B cell (primary cell): ENCODE measurements around the gene C19orf73. TPM values are rescaled to one million over a fixed set of nuclear protein-coding genes. Genes with fewer than 3 reads are reported as not detected.

ENCODE experiments used
- ATAC-seq: fragments of 200-7000 bp; cut with Tn5 transposase; one replicate; pipeline ENCODE4 v1.10.0; 2021; ENCODE audit warnings: low read depth, mild to moderate bottlenecking, moderate number of reproducible peaks, moderate library complexity
- CTCF ChIA-PET: fragments of 350-600 bp; sonication (Branson Sonifier 250); formaldehyde crosslinking; loops from one replicate; lab custom pipeline; 2021; ENCODE audit warnings: antibody characterized with exemption, inconsistent platforms; lab: Charles Lee
- POLR2A ChIA-PET: fragments of 350-600 bp; sonication (Branson Sonifier 250); formaldehyde crosslinking; loops from one replicate; lab custom pipeline; 2021; ENCODE audit warnings: antibody characterized with exemption; lab: Charles Lee
- DNase-seq: peaks from one replicate; pipeline ENCODE4 v3.0.0; 2013
- H2AFZ ChIP-seq: 2 replicates; pipeline ENCODE4 v1.6.1; 2012; ENCODE audit warnings: mild to moderate bottlenecking, low read depth, low read length; ENCODE audit not compliant: insufficient read depth, poor library complexity, severe bottlenecking
- H3K27ac ChIP-seq, 2 donors: 1 replicate in 1 of 2; 2 replicates in 1 of 2; pipeline ENCODE4 v1.5.1; 2012 to 2013; ENCODE audit warnings: low read length in 2 of 2, mild to moderate bottlenecking in 2 of 2, moderate library complexity in 1 of 2
- H3K27me3 ChIP-seq, 4 experiments: fragments of 200-600 bp in 1 of 4; sonication (generic) in 1 of 4; replicated peaks in 1 of 4; 1 replicate in 2 of 4; 2 replicates in 2 of 4; pipeline versions ENCODE4 v1.6.1 to v1.7.0; 2013 to 2016; ENCODE audit warnings: low read length in 3 of 4, mild to moderate bottlenecking in 2 of 4, mixed read lengths in 1 of 4, moderate library complexity in 1 of 4; ENCODE audit not compliant: insufficient read depth in 4 of 4, control insufficient read depth in 3 of 4; ENCODE audit errors: control extremely low read depth in 1 of 4
- H3K36me3 ChIP-seq, 2 experiments: replicated peaks in 1 of 2; 1 replicate in 1 of 2; 2 replicates in 1 of 2; pipeline versions ENCODE4 v1.6.1 to v1.7.1; 2013; ENCODE audit warnings: low read length in 1 of 2; ENCODE audit not compliant: insufficient read depth in 2 of 2, control insufficient read depth in 1 of 2; ENCODE audit errors: control extremely low read depth in 1 of 2, extremely low read depth in 1 of 2
- H3K4me1 ChIP-seq, 2 donors: fragments of 200-600 bp in 1 of 2; sonication (generic) in 1 of 2; 1 replicate in 1 of 2; 2 replicates in 1 of 2; pipeline versions ENCODE4 v1.5.1 to v1.6.1; 2013 to 2017; ENCODE audit warnings: low read length in 2 of 2; ENCODE audit not compliant: control insufficient read depth in 2 of 2, insufficient read depth in 2 of 2
- H3K4me2 ChIP-seq: replicated peaks from 2 replicates; pipeline ENCODE3; 2012; ENCODE audit warnings: mild to moderate bottlenecking, low read depth, low read length; ENCODE audit not compliant: poor library complexity, severe bottlenecking
- H3K4me3 ChIP-seq, 5 experiments: fragments of 200-600 bp in 1 of 5; sonication (generic) in 1 of 5; 1 replicate in 3 of 5; 2 replicates in 2 of 5; pipeline versions ENCODE4 v1.5.1 to v1.7.0; 2011 to 2016; ENCODE audit warnings: low read length in 4 of 5, mild to moderate bottlenecking in 4 of 5, low read depth in 2 of 5, control low read depth in 1 of 5, moderate library complexity in 1 of 5; ENCODE audit not compliant: insufficient read depth in 1 of 5; ENCODE audit errors: control extremely low read depth in 1 of 5, extremely low read depth in 1 of 5
- H3K79me2 ChIP-seq: fragments of 200-600 bp; sonication (generic); one replicate; pipeline ENCODE4 v1.6.0; 2016; ENCODE audit warnings: low read length; ENCODE audit not compliant: control insufficient read depth, insufficient read depth
- H3K9ac ChIP-seq: fragments of 200-600 bp; sonication (generic); 2 replicates; pipeline ENCODE4 v1.6.1; 2017; ENCODE audit warnings: mild to moderate bottlenecking, low read length, moderate library complexity
- H3K9me3 ChIP-seq, 3 donors: one replicate each; pipeline versions ENCODE4 v1.6.1 to v1.7.1; 2013; ENCODE audit warnings: low read length in 2 of 3; ENCODE audit not compliant: control insufficient read depth in 2 of 3, insufficient read depth in 1 of 3; ENCODE audit errors: control extremely low read depth in 1 of 3
- H4K20me1 ChIP-seq: 2 replicates; pipeline ENCODE4 v1.6.0; 2012; ENCODE audit warnings: mild to moderate bottlenecking, low read length; ENCODE audit not compliant: insufficient read depth, control insufficient read depth, poor library complexity, severe bottlenecking
- H3K27ac Mint-ChIP-seq: one replicate; pipeline ENCODE4 v1.8.0; 2021; ENCODE audit warnings: mixed read lengths
- H3K27me3 Mint-ChIP-seq: one replicate; pipeline ENCODE4 v1.8.0; 2021; ENCODE audit warnings: mixed read lengths
- H3K4me1 Mint-ChIP-seq: one replicate; pipeline ENCODE4 v1.8.0; 2021; ENCODE audit warnings: mixed read lengths
- H3K4me3 Mint-ChIP-seq: one replicate; pipeline ENCODE4 v1.8.0; 2021; ENCODE audit warnings: mixed read lengths
- H3K9me3 Mint-ChIP-seq: one replicate; pipeline ENCODE4 v1.8.0; 2022; ENCODE audit warnings: mixed read lengths; ENCODE audit not compliant: insufficient read depth
- CTCF ChIP-seq: fragments of 200-600 bp; IDR thresholded peaks from one replicate; pipeline ENCODE4 v1.8.0; 2022; ENCODE audit warnings: antibody characterized with exemption, mild to moderate bottlenecking
- EZH2 ChIP-seq: IDR thresholded peaks from 2 replicates; pipeline ENCODE4 v1.6.1; 2012; ENCODE audit warnings: borderline replicate concordance, low read depth, mild to moderate bottlenecking, moderate library complexity, low read length; ENCODE audit not compliant: insufficient read depth, poor library complexity, severe bottlenecking
- WGBS: methylation state at CpG from one replicate; pipeline ENCODE4 v1.1.5; 2013; ENCODE audit warnings: missing lambda C conversion rate; ENCODE audit not compliant: insufficient coverage; 5-methylcytosine and 5-hydroxymethylcytosine counted together
- intact Hi-C: fragments of 100-400 bp; cut with micrococcal nuclease; formaldehyde crosslinking; loops from one replicate; pipeline ENCODE4 v1.10.0; 2022
- polyA plus RNA-seq: library from polyadenylated mRNA; depleted of rRNA; stranded (reverse); fragments of >200 nt; gene quantifications from 2 replicates; pipeline ENCODE4 v1.2.3, GENCODE V29; 2012
- total RNA-seq, 2 donors: library from RNA; stranded (reverse); fragments of 120-200 nt in 1 of 2; gene quantifications; 1 replicate in 1 of 2; 2 replicates in 1 of 2; pipeline versions ENCODE4 v1.2.3 to v1.2.4, GENCODE V29; 2013 to 2022

Gene C19orf73
- total and polyA plus RNA-seq, 2 donors (not counting 1 experiment from before 2014, with no cell fraction given) = 3.9 to 8.2 TPM

- Mint-ChIP-seq H3K9me3 (no peaks in the 10 kb centered on the region), H3K27ac (no peak overlapping the region), H3K27me3 (no peaks in the 10 kb centered on the region), H3K4me3 (no peak overlapping the region), H3K4me1 (peaks cover 4% of the 10 kb centered on the region)
- CTCF ChIA-PET = interaction anchor here (1.1 to 4.5 kb wide), 13 partner anchors 7 to 372 kb away, joined by 3 to 89 read pairs (median 9); no protein-coding TSS in a partner anchor
- Histone ChIP-seq H4K20me1 (peaks cover 93% of the 10 kb centered on the region), H3K36me3 (peaks cover 1 to 77% of the 10 kb centered on the region in 2 experiments), H3K27me3 (no peaks in the 10 kb centered on the region), H3K27ac (no peak overlapping the region), H3K4me3 (no peak overlapping the region), H3K9ac (no peak overlapping the region), H3K4me2 (no peak overlapping the region), H3K4me1 (peaks cover 7 to 9% of the 10 kb centered on the region in 2 donors), H2AFZ (no peak overlapping the region), H3K79me2 (peaks cover 48% of the 10 kb centered on the region), H3K9me3 (no peaks in the 10 kb centered on the region)
- TF ChIP-seq EZH2 (no peak), CTCF (no peak)
- ATAC-seq (no peak), DNase-seq (no peak)
- intact Hi-C loops = loop anchor here (2.0 kb wide), 1 partner anchor 16 kb away; the partner anchor contains the start of gene LIN7B
- WGBS = 100% methylated on average over 4 of the region's 4 CpGs
- POLR2A ChIA-PET = no interaction called here
Observed at GRCh38 chr19:49098795-49099194, 20.1 kb downstream of the C19orf73 start.

GRCh38 chr19:49097453-49098288, 21.3 kb downstream of the C19orf73 start:
- H3K36me3 ChIP-seq = peaks cover 1 to 69% of the 10 kb centered on the region in 2 experiments

More at GRCh38 chr19:49097453-49098288, 21.3 kb downstream of the C19orf73 start:
- ChIA-PET CTCF (interaction anchor here (0.6 to 4.5 kb wide), 53 partner anchors 8 to 467 kb away, joined by 3 to 89 read pairs (median 4); partner anchors contain the start of genes CGB7, HRC, LIN7B and PIH1D1), POLR2A (interaction anchor here (0.6 to 1.0 kb wide), 3 partner anchors 101 to 371 kb away, joined by 4 to 10 read pairs (median 4); no protein-coding TSS in a partner anchor)
- peaks cover 93% of the 10 kb centered on the region for H4K20me1 ChIP-seq
- intact Hi-C loops = loop anchor here (1.0 to 2.0 kb wide), 5 partner anchors 17 to 128 kb away; partner anchors contain the start of gene LIN7B
- peaks cover 4% of the 10 kb centered on the region for H3K4me1 Mint-ChIP-seq
- H3K4me1 ChIP-seq = no peaks in the 10 kb centered on the region
- H3K4me3 Mint-ChIP-seq = no peak overlapping the region
- H3K9me3 ChIP-seq = no peaks in the 10 kb centered on the region
- H2AFZ ChIP-seq = no peak overlapping the region
- peaks cover 54% of the 10 kb centered on the region for H3K79me2 ChIP-seq
- TF ChIP-seq EZH2 (no peak), CTCF (peak; percentile 99)
- H3K27me3 ChIP-seq = no peaks in the 10 kb centered on the region
- no peaks in the 10 kb centered on the region for H3K9me3 Mint-ChIP-seq
- WGBS = 64% methylated on average over 5 of the region's 8 CpGs
- no peak overlapping the region for H3K9ac ChIP-seq
- H3K27ac ChIP-seq = no peak overlapping the region
- DNase-seq (peak; percentile 84), ATAC-seq (peak; percentile 95)
- no peak overlapping the region for H3K27ac Mint-ChIP-seq
- H3K27me3 Mint-ChIP-seq = no peaks in the 10 kb centered on the region
- H3K4me2 ChIP-seq = no peak overlapping the region
- H3K4me3 ChIP-seq = no peak overlapping the region
